ENCODE data around the gene MMP2. TPM values are rescaled to one million over a fixed set of nuclear protein-coding genes. Genes with fewer than 3 reads are reported as not detected.

MMP2 gene
- total and polyA plus RNA-seq, 2 of the 13 experiments (the other 11 are each of a cell fraction or from before 2014, with no cell fraction given) = 0.31 to 1.3 TPM

- no TSS peak for BruUV-seq (replicated peaks)
- POLR2A ChIA-PET = no interaction called here
- no peak overlapping the region for H3K9ac ChIP-seq (ENCODE audit: insufficient read depth, low read depth, low read length)
- WGBS (ENCODE audit: low lambda C conversion rate) = under 1% methylated on average over 13 of the region's 25 CpGs
- no peaks in the 10 kb centered on the region for H4K20me1 ChIP-seq (ENCODE audit: insufficient read depth, low read length)
- no peaks in the 10 kb centered on the region for H3K79me2 ChIP-seq (ENCODE audit: insufficient read depth, low read length)
- H3K4me1 ChIP-seq (ENCODE audit: insufficient read depth, low read length) = peaks cover 15% of the 10 kb centered on the region
- no peaks in the 10 kb centered on the region for H3K36me3 ChIP-seq (replicated peaks in 1 of 2; ENCODE audit: control insufficient read depth in 1 of 2, insufficient read depth in 2 of 2, low read length in 2 of 2)
- ATAC-seq (peak; percentile 43; the same call in 2 of the 3 replicates), FAIRE-seq (no peak), DNase-seq (ENCODE audit: low spot score) (no peak)
- intact Hi-C loops (cut with micrococcal nuclease; ENCODE audit: unreplicated experiment) (no loop called here), in situ Hi-C loops (cut with HindIII; ENCODE audit: extremely low pct_ligation_motif_present, low pct_unique_long_range_greater_than_20kb) (no loop called here)
- H3K27ac ChIP-seq (ENCODE audit: extremely low read length, insufficient read depth, low read length) = no peak overlapping the region
- H2AFZ ChIP-seq (ENCODE audit: low read length) = no peak overlapping the region
- peaks cover 4 to 39% of the 10 kb centered on the region in 2 experiments; a peak in 4 of 5 replicates for H3K27me3 ChIP-seq (ENCODE audit: control insufficient read depth in 1 of 2, insufficient read depth in 2 of 2, low read length in 2 of 2)
- peak overlapping the region; percentile 6 to 50 (median 11); a peak in 2 of 6 replicates for H3K4me3 ChIP-seq (replicated peaks in 1 of 3; ENCODE audit: insufficient read depth in 1 of 3, low read depth in 2 of 3, low read length in 3 of 3)
- H3K4me2 ChIP-seq (ENCODE audit: low read depth, low read length) = peak overlapping the region; percentile 78
- CTCF ChIA-PET (ENCODE audit: low intra/inter-chr PET ratio, low total read pairs) = no interaction called here
- H3K9me3 ChIP-seq (ENCODE audit: low read length) = no peaks in the 10 kb centered on the region
- TF ChIP-seq GTF3A (CRISPR knock-in tag; conservative IDR thresholded peaks at IDR 0.05) (no peak), ZNF446 (CRISPR knock-in tag; IDR thresholded peaks at IDR 0.05) (no peak), POLR2G (IDR thresholded peaks at IDR 0.05; ENCODE audit: low read depth, low read length) (no peak), TOPORS (CRISPR knock-in tag; IDR thresholded peaks at IDR 0.05) (no peak), ZNF282 (IDR thresholded peaks at IDR 0.05; ENCODE audit: partially characterized antibody) (no peak), GLI4 (CRISPR knock-in tag; IDR thresholded peaks at IDR 0.05; ENCODE audit: borderline replicate concordance) (no peak), ZNF580 (CRISPR knock-in tag; IDR thresholded peaks at IDR 0.05; ENCODE audit: borderline replicate concordance, low read depth) (no peak), CEBPG (CRISPR knock-in tag; IDR thresholded peaks at IDR 0.05) (peak; percentile 73), HNRNPLL (IDR thresholded peaks at IDR 0.05; ENCODE audit: low read depth, low read length, poor library complexity, severe bottlenecking) (peak; percentile 32), UBTF (CRISPR knock-in tag; IDR thresholded peaks at IDR 0.05) (peak; percentile 29; the same call in 1 of the 2 replicates), ARNT2 (CRISPR knock-in tag; IDR thresholded peaks at IDR 0.05; ENCODE audit: low read depth) (peak; percentile 47; the same call in 1 of the 2 replicates), ZNF607 (CRISPR knock-in tag; IDR thresholded peaks at IDR 0.05; ENCODE audit: borderline replicate concordance) (no peak), SOX5 (CRISPR knock-in tag; IDR thresholded peaks at IDR 0.05; ENCODE audit: borderline replicate concordance) (no peak), NFIC (IDR thresholded peaks at IDR 0.05; ENCODE audit: low read length) (no peak), AFF4 (CRISPR knock-in tag; IDR thresholded peaks at IDR 0.05) (no peak)
- TF ChIP-seq, protein P1, sequence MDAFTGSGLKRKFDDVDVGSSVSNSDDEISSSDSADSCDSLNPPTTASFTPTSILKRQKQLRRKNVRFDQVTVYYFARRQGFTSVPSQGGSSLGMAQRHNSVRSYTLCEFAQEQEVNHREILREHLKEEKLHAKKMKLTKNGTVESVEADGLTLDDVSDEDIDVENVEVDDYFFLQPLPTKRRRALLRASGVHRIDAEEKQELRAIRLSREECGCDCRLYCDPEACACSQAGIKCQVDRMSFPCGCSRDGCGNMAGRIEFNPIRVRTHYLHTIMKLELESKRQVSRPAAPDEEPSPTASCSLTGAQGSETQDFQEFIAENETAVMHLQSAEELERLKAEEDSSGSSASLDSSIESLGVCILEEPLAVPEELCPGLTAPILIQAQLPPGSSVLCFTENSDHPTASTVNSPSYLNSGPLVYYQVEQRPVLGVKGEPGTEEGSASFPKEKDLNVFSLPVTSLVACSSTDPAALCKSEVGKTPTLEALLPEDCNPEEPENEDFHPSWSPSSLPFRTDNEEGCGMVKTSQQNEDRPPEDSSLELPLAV (CRISPR knock-in tag; conservative IDR thresholded peaks at IDR 0.05; ENCODE audit: low read depth) = no peak
These were observed 1.2 kb downstream of the MMP2 start for GRCh38 chr16:55480228-55480655.

Measured in HepG2 (cell line).